AG10803 (cell line): ENCODE data around the gene TSHZ1.

Source experiments
- DNase-seq: peaks from one replicate; pipeline ENCODE4 v3.0.0; 2010; ENCODE audit warnings: low read depth
- H3K4me3 ChIP-seq: 2 replicates; pipeline ENCODE4 v1.5.1; 2011; ENCODE audit warnings: mild to moderate bottlenecking, low read length, control low read depth
- CTCF ChIP-seq: conservative IDR thresholded peaks from 2 replicates; pipeline ENCODE4 v1.5.1; 2011; ENCODE audit warnings: mild to moderate bottlenecking, low read length, control low read depth, inconsistent platforms

TSHZ1 gene

GRCh38 chr18:75276818-75277609, 66.4 kb downstream of the TSHZ1 start:
- no peak overlapping the region for H3K4me3 ChIP-seq
- no peak for TF ChIP-seq CTCF
- DNase-seq = peak; percentile 76

GRCh38 chr18:75277610-75277928, 67.0 kb downstream of the TSHZ1 start:
- no peak for DNase-seq
- TF ChIP-seq CTCF = no peak
- H3K4me3 ChIP-seq = no peak overlapping the region

- DNase-seq = no peak
- no peak overlapping the region for H3K4me3 ChIP-seq
- no peak for TF ChIP-seq CTCF
These were observed 68.8 kb downstream of the TSHZ1 start for GRCh38 chr18:75279381-75279780.

GRCh38 chr18:75280427-75281280, 70.1 kb downstream of the TSHZ1 start:
- no peak overlapping the region for H3K4me3 ChIP-seq
- peak; percentile 5 for DNase-seq
- TF ChIP-seq CTCF = no peak

- TF ChIP-seq CTCF = no peak
These were observed 72.1 kb downstream of the TSHZ1 start for GRCh38 chr18:75282746-75283145.

GRCh38 chr18:75283731-75284130, 73.1 kb downstream of the TSHZ1 start:
- no peak for DNase-seq
- no peak overlapping the region for H3K4me3 ChIP-seq
- no peak for TF ChIP-seq CTCF

More at GRCh38 chr18:75282746-75283145, 72.1 kb downstream of the TSHZ1 start:
- no peak for DNase-seq
- no peak overlapping the region for H3K4me3 ChIP-seq
